ENCODE results near the gene CDHR1.

Gene CDHR1

GRCh38 chr10:84217746-84218145, 23.4 kb downstream of the CDHR1 start:
- no peak overlapping the region for H3K4me3 ChIP-seq
- no peak for DNase-seq (ENCODE audit: low spot score)
- no peak overlapping the region for H3K27ac ChIP-seq
- no peak for TF ChIP-seq CTCF (IDR thresholded peaks at IDR 0.05)

- no peak for TF ChIP-seq CTCF (IDR thresholded peaks at IDR 0.05)
- no peak overlapping the region for H3K27ac ChIP-seq
- no peak for DNase-seq (ENCODE audit: low spot score)
- no peak overlapping the region for H3K4me3 ChIP-seq
Observed at GRCh38 chr10:84221916-84222315, 27.6 kb downstream of the CDHR1 start.

GRCh38 chr10:84224411-84225028, 30.2 kb downstream of the CDHR1 start:
- DNase-seq (ENCODE audit: low spot score): no peak
- H3K27ac ChIP-seq: no peak overlapping the region
- TF ChIP-seq CTCF (IDR thresholded peaks at IDR 0.05): no peak
- no peak overlapping the region for H3K4me3 ChIP-seq

- Histone ChIP-seq H3K27ac (no peak within 1 kb of the TSS), H3K4me3 (no peak within 1 kb of the TSS)
- TF ChIP-seq CTCF (IDR thresholded peaks at IDR 0.05): no peak
- no peak for DNase-seq (ENCODE audit: low spot score)
Observed at GRCh38 chr10:84225427-84226173, 31.3 kb downstream of the CDHR1 start, which contains the start of gene LRIT2. Gene LRIT2 (minus strand): TSS chr10:84225544. CDS start chr10:84225520, 24 bp downstream.

GRCh38 chr10:84226616-84227015, 32.3 kb downstream of the CDHR1 start:
- no peak for DNase-seq (ENCODE audit: low spot score)
- no peak overlapping the region for H3K27ac ChIP-seq
- TF ChIP-seq CTCF (IDR thresholded peaks at IDR 0.05): no peak
- H3K4me3 ChIP-seq: no peak overlapping the region

GRCh38 chr10:84227810-84228209, 33.5 kb downstream of the CDHR1 start:
- TF ChIP-seq CTCF (IDR thresholded peaks at IDR 0.05): no peak
- DNase-seq (ENCODE audit: low spot score): no peak
- H3K27ac ChIP-seq: no peak overlapping the region
- no peak overlapping the region for H3K4me3 ChIP-seq

GRCh38 chr10:84230359-84230758, 36.0 kb downstream of the CDHR1 start:
- Histone ChIP-seq H3K27ac (no peak overlapping the region), H3K4me3 (no peak overlapping the region)
- DNase-seq (ENCODE audit: low spot score): no peak
- TF ChIP-seq CTCF (IDR thresholded peaks at IDR 0.05): no peak
